ENCODE data around the gene ANKFY1.

The ANKFY1 gene, protein sequence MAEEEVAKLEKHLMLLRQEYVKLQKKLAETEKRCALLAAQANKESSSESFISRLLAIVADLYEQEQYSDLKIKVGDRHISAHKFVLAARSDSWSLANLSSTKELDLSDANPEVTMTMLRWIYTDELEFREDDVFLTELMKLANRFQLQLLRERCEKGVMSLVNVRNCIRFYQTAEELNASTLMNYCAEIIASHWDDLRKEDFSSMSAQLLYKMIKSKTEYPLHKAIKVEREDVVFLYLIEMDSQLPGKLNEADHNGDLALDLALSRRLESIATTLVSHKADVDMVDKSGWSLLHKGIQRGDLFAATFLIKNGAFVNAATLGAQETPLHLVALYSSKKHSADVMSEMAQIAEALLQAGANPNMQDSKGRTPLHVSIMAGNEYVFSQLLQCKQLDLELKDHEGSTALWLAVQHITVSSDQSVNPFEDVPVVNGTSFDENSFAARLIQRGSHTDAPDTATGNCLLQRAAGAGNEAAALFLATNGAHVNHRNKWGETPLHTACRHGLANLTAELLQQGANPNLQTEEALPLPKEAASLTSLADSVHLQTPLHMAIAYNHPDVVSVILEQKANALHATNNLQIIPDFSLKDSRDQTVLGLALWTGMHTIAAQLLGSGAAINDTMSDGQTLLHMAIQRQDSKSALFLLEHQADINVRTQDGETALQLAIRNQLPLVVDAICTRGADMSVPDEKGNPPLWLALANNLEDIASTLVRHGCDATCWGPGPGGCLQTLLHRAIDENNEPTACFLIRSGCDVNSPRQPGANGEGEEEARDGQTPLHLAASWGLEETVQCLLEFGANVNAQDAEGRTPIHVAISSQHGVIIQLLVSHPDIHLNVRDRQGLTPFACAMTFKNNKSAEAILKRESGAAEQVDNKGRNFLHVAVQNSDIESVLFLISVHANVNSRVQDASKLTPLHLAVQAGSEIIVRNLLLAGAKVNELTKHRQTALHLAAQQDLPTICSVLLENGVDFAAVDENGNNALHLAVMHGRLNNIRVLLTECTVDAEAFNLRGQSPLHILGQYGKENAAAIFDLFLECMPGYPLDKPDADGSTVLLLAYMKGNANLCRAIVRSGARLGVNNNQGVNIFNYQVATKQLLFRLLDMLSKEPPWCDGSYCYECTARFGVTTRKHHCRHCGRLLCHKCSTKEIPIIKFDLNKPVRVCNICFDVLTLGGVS

DNA sequence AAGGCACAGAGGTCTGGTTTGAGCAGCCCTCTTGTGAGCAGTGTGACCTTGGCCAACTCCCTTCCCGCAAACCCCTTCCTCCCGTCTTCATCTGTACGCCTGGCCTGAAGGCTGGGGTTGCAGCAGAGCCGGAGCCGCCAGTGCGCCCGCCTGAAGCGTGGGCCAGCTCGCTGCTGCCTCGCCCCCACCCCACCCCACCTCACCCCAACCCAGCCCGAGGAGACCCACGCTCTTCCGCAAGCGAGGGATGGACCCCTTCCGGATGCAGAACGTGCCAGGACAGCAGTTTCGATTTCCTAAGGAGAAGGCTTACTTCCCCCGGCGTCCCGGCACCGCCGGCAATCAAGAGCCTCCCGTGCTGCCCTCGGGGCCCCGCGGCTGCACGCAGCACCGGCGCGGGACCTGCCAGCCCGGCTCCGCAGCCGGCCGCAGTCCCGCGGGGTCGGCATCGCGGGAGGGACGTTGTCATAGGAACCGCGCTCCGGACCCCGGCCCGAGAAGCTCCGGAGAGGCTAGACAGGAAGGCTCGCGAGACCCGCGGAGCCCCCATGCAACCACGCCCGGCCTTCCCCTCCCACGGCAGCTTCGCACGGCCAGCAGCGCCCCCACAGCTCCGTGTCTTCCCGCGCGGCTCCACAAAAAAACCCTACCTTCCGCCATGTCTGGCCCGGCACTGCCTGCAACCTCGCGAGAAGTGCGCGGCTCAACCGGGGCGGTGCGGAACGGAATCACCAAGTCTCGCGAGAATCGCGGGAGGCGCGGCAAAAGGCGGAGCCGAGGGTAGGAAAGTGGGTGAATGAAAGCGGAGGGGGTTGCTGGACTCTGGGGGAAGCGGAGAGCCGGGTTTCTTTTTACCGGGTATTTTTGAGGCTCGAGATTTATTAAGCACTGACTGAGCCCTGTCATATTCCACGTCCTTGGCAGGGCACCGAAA lies at the start of gene ANKFY1:
TSS of gene ANKFY1 (minus strand) at position 698 of the 934 bp plus-strand sequence. CDS start at position 660, 38 bp downstream.
- peak; percentile 94 for DNase-seq (ENCODE audit: low read depth, low spot score)
- in situ Hi-C loops (cut with HindIII; ENCODE audit: low sequenced_read_pairs) = no loop called here
- TF ChIP-seq, protein P1, sequence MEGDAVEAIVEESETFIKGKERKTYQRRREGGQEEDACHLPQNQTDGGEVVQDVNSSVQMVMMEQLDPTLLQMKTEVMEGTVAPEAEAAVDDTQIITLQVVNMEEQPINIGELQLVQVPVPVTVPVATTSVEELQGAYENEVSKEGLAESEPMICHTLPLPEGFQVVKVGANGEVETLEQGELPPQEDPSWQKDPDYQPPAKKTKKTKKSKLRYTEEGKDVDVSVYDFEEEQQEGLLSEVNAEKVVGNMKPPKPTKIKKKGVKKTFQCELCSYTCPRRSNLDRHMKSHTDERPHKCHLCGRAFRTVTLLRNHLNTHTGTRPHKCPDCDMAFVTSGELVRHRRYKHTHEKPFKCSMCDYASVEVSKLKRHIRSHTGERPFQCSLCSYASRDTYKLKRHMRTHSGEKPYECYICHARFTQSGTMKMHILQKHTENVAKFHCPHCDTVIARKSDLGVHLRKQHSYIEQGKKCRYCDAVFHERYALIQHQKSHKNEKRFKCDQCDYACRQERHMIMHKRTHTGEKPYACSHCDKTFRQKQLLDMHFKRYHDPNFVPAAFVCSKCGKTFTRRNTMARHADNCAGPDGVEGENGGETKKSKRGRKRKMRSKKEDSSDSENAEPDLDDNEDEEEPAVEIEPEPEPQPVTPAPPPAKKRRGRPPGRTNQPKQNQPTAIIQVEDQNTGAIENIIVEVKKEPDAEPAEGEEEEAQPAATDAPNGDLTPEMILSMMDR (IDR thresholded peaks at IDR 0.05; ENCODE audit: low read depth, low read length) = peak; percentile 12
- peak within 1 kb of the TSS; percentile 92 for H3K4me3 ChIP-seq (ENCODE audit: low read depth, low read length)

DNA sequence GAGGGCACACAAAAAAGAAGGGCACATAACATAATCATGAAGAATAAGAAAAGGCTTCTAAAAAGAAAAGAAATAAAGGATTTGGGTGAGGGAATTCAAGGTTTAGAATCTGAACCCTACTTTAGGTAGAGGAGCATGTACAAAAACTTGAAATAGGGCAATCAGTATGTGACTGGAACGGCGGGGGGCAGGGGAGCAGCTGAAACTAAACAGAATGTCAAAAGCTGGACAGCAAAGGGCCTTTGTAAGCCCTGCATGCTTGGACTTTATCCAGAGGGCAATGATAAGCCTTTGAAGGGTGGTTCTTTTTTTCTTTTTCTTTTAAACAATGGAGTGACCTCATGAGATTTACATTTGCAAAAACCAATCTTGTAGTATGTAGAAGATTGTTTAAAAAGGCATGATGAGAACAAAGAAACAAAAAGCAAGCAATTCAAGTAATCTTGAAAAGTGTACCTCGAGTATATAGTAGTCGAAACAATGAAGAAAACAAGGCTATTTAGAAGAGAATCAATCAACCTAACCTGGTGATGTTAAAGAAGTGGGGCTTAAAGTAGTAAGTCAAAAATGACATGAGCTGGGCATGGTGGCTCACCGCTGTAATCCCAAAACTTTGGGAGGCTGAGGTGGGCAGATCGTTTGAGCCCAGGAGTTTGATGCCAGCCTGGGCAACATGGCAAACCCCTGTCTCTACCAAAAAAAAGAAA lies 46.7 kb upstream of the ANKFY1 start:
- TF ChIP-seq, protein P1 (IDR thresholded peaks at IDR 0.05; ENCODE audit: low read depth, low read length) = no peak
- H3K4me3 ChIP-seq (ENCODE audit: low read depth, low read length) = no peak overlapping the region
- no peak for DNase-seq (ENCODE audit: low read depth, low spot score)
- in situ Hi-C loops (cut with HindIII; ENCODE audit: low sequenced_read_pairs) = no loop called here

DNA sequence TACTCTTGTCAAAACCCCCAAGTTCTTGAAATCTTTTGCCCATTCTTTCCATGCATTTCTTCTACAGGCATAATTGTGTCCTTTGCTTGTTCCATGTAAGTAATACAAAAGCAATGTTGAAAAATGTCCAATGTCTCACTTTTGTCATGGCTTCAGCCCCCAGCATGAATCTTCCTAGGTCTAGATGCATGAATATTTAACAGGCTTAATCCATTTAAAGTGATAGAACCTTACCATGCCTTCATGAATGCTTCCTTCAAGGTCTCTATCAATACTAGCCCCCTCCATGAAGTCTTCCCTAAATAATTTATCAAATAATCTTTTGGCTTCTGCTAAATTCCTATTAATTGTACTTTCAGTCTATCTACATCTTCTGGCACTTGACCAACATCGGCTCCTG lies 46.1 kb upstream of the ANKFY1 start:
- no peak overlapping the region for H3K4me3 ChIP-seq (ENCODE audit: low read depth, low read length)
- DNase-seq (ENCODE audit: low read depth, low spot score) = no peak
- TF ChIP-seq, protein P1 (IDR thresholded peaks at IDR 0.05; ENCODE audit: low read depth, low read length) = no peak
- in situ Hi-C loops (cut with HindIII; ENCODE audit: low sequenced_read_pairs) = no loop called here

DNA sequence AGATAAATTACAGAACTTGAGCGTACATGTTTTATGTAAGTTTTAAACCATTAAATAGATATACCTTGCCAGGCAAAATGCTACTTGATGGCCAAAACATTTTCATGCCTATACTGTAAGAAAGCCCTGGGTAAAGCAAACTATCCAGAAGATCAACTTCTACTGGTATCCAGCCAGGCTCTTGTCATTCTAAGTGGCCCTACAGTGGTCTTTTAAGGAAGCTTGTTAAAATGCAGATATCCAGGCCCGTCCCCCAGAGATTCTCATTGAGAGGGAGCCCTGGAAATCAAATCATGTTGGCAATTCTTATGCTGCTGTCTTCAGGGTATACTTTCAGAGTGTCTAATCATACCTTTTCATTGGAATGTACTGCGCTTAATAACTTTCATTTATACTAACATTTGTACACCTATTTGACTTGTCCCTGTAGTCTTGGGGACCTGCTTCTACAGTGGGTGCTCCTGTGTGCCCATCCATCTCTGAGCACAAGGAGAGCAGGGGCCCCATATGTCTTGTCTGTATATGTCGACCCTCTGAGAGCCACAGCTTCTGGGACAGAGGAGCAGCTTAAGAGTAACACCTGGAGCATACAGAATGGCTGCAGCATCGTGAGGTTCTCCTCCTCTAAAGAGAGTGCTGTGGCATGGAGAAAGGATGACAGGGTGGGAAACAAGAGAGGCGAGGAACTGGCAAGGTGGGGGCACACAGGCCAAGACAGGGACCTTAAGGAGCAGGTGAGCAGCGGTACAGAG lies 43.6 kb upstream of the ANKFY1 start:
- no peak overlapping the region for H3K4me3 ChIP-seq (ENCODE audit: low read depth, low read length)
- in situ Hi-C loops (cut with HindIII; ENCODE audit: low sequenced_read_pairs) = no loop called here
- TF ChIP-seq, protein P1 (IDR thresholded peaks at IDR 0.05; ENCODE audit: low read depth, low read length) = no peak
- no peak for DNase-seq (ENCODE audit: low read depth, low spot score)

DNA sequence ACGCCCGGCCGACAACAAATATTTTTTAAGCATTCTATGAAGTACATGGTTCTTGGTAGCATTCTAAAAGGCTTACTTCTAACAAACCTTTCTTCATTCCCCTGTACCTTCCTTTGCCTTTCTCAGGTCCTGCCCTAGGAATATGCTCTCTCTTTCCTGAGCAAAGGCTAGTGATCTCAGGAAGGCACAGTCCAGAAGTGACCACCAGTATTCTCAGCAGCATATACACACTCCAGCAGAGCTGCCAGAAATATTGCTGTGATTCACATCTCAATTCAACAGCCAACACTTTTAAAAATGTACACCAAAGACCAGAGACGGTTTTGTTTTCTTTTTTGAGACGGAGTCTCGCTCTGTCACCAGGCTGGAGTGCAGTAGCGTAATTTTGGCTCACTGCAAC lies 41.4 kb upstream of the ANKFY1 start:
- no peak overlapping the region for H3K4me3 ChIP-seq (ENCODE audit: low read depth, low read length)
- DNase-seq (ENCODE audit: low read depth, low spot score) = no peak
- in situ Hi-C loops (cut with HindIII; ENCODE audit: low sequenced_read_pairs) = no loop called here
- TF ChIP-seq, protein P1 (IDR thresholded peaks at IDR 0.05; ENCODE audit: low read depth, low read length) = no peak

Data from astrocyte of the spinal cord (primary cell).